ENCODE measurements around the gene HERC6.
"Not testable (repeated sequence)": the region's sequence is repeated elsewhere in the genome, so short reads cannot be mapped to it uniquely, and the experiment has no call there.

The HERC6 gene

DNA sequence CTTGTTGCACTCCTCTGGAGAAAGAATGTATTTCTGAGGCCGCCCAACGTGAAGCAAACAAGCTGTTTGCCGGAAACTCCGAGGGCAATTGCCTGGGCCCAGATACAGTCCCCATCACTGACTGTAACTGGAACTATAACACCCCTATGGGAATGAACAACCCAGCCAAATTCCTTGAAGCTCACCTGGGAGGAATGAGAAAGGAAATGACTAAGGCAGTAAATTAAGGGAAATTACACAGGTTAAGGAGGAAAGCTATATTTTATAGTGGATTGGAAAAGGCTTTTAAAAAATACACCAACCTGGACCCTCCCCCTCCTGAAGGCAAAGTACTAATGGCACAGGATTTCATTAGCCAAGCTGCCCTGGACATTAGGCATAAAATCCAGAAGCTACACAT is 66.6 kb downstream of the HERC6 start:
- DNase-seq, result no peak

DNA sequence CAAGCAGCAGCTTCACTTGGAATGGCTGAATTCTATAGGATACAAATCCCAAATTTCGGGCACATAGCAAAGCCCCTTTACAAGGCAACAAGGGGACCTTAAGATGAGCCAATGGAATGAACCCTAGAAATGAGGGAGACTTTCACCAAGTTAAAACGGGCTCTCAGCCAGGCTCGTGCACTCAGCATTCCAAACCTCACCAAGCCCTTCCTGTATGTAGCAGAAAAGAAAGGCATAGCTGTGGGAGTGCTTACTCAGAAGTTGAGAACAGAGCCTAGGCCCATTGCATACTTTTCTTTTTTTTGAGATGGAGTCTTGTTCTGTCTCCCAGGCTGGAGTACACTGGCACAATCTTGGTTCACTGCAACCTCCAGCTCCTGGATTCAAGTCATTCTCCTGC is 67.5 kb downstream of the HERC6 start:
- DNase-seq, result no peak

DNA sequence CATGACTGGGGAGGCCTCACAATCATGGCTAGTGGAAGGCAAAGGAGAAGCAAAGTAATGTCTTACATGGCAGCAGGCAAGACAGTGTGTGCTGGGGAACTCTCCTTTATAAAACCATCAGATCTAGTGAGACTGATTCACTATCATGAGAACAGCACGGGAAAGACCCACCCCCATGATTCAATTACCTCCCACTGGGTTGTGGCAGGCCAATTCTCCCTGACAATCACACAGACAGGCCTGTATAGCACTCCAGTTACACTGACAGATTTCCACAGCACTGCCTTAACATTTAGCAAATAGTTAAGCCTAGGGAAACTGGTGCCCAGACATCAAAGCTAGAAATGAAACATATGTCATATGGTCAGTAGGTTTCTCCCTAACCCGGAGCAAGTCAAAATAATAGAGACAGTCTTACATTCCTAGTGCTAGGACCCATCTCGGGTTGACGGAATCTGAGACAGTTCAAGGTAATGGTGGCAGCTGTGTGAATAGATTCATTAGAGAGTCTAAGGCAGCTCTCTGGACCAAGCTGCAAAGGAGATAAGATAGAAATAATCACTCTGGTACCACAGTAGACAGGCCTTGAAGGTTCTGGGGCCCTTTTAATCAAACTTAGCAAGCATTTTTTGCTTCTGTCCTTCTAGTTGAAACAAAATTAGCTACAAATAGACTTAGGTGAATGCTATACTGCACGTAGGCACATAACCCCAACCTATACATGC is 68.9 kb downstream of the HERC6 start:
- DNase-seq, result no peak

DNA sequence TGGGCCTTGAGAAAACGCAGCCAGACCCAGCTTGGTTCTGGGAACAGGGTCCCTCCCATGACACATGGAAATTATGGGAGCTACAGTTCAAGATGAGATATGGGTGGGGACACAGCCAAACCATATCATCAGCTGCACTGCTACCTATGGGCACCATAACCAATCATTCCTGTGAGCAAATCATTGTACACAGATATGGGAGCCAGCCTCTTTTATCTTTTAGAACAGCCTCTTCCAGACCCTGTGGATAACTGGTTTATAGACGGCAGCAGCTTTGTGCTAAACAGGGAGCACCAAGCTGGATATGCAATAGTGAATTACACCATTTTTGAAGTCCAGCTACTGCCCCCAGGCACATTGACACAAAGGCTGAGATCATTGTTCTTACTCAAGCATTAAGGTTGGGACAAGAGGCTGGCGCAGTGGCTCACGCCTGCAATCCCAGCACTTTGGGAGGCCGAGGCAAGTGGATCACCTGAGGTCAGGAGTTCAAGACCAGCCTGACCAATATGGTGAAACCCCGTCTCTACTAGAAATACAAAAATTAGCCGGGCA is 69.6 kb downstream of the HERC6 start:
- DNase-seq, result not testable (repeated sequence)

DNA sequence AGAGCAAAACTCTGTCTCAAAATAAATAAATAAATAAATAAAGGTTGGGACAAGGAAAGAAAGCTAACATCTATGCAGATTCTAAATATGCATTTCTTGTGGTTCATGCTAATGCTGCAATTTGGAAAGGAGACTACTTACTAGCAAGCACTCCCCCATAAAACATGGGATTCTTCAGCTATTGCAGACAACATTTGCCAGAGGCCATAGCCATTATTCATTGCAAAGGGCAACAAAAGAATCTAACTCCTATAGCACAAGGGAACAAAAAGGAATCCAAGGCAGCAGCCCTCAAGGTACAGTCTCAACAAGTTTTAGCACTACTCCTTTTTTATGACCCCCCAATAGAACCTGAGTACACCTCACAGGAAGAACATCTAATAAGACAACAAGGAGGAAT is 70.2 kb downstream of the HERC6 start:
- DNase-seq, result no peak

DNA sequence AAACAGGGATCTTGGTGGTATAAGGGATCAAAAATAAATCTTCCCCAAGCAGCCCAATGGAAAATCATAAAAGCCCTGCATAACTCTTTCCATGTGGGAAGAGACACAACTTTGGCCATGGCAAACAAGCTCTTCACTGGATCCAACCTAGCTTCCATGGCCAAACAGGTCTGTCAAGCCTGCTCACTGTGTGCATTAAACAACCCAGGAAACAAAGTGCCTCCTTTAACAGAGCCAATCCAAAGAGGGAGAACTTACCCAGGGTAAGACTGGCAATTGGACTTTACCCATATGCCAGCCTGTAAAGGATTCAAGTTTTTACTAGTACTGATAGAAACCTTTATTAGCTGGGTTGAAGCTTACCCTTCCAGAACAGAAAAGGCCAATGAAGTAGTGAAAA is 70.6 kb downstream of the HERC6 start:
- no peak for DNase-seq

DNA sequence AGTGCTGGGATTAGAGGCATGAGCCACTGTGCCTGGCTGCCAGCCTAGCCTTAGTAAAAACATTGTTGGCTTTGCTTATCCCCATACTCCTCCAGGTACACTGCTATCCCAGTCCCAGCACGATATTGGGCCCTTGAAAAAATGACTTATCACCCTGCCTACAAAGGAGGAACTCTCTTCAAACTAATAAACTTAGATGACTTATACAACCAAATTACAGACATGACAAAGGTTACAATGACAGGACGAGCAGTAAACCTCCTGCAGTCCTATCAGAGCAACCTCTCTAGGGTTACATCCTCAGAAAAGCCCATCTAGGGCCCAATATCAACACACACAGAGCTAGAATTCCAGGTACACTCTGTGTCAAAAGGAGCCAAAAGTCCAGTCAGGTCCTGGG is 72.6 kb downstream of the HERC6 start:
- DNase-seq, result no peak

DNA sequence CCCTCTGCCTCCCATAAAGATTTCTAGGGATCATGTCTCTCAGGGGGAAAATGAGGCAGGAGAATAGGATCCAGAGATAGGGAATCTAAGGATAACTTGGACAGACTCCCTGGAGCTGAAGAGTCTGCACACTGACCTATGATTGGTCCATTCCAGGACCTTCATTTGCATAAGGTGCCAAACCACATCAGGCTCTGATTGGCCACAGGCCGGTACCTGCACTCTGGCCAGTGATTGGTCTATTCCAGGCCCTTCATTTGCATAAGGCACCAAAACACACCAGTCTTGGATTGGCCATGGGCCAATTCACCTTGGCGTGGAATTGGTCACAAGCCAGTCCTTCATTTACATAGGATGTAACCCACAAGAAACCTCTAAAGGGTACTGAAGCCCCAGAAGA is 74.3 kb downstream of the HERC6 start:
- DNase-seq, result no peak

DNA sequence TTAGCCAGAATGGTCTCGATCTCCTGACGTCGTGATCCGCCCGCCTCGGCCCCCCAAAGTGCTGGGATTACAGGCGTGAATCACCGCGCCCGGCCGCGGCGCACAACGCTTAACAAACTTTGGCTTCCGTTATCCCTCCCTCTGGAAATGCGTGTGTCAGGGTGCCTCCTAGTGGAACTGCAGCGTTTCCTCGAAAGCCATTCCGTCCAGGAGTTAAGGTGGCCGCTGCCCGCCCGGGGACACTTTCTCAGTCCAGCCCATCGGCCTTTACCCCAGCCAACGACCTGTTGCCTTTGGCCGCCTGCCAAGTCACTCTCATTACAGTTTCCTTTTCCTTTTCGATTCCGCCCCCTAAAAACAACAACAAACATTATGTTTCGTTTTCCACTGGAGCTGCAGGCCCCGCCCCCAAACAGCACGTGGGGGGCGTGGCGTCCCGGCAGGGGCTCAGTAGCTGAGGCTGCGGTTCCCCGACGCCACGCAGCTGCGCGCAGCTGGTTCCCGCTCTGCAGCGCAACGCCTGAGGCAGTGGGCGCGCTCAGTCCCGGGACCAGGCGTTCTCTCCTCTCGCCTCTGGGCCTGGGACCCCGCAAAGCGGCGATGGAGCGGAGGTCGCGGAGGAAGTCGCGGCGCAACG is 78.1 kb downstream of the HERC6 start, which contains the start of gene HERC5:
Gene HERC5, plus strand, starts transcription at position 450 of the 637 bp plus-strand sequence. Its CDS starts 151 bp downstream, at position 601.
- peak in 56 of 58 donors; percentile 15 to 93 (median 70) for DNase-seq

DNA sequence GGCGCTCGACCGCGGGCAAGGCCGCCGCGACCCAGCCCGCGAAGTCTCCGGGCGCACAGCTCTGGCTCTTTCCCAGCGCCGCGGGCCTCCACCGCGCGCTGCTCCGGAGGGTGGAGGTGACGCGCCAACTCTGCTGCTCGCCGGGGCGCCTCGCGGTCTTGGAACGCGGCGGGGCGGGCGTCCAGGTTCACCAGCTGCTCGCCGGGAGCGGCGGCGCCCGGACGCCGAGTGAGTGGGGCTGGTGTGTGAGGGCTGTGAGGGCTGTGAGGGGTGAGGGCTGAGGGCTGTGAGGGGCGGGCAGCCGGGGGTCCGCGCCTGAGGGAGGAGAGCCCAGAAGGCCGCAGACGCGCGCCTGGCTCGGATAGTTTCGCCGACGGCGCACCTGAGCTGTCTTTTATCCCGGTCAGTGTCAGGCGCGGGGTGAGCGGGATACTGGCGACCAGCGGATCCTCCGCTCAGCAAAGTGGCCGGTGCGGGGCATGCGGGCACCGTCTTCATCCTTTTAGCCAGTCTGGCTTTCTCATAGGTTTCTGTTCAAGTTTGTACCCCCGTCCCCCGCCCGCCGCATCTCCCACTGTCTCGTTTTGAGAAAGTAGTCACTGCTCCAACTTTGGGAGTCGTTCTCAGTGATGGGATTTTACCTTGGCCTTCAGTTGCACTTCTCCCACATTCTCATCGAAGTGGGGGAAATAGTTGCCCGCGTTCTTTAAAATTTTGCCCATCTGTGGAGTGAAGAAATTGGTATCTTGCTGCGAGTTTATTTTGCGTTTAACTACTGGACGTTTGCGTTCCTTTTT is 78.9 kb downstream of the HERC6 start:
- DNase-seq, result peak in 21 of 58 donors; percentile 5 to 61 (median 29)

DNA sequence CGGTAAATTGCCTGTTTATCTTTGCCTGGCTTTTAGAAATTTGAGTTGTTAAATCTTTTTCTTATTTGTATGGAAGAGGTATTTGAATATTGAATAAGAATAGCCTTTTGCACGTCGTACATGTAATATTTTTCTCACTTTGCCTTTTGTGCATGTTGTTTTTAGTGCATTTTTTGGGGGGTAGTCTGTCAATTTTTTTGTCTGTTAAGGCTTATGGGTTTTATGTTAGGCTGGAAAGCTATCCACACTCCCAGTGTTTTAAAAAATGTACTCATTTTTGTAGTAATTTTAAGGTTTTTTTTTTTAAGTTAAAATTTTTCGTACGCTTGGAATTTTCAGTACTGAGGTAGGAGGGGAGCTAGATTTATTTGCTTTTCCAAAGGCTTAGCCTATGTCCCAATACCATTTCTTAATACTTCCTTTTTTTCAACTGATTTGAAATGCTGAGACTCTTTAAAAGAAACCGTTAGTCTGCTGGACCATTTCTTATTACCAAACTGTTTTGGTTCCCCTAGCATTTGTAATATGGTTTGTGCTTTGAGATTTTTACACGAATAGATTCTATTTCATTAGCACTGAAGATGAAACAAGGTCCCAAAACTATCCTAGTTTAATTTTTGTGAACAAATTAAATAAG is 79.6 kb downstream of the HERC6 start:
- DNase-seq, result no peak

DNA sequence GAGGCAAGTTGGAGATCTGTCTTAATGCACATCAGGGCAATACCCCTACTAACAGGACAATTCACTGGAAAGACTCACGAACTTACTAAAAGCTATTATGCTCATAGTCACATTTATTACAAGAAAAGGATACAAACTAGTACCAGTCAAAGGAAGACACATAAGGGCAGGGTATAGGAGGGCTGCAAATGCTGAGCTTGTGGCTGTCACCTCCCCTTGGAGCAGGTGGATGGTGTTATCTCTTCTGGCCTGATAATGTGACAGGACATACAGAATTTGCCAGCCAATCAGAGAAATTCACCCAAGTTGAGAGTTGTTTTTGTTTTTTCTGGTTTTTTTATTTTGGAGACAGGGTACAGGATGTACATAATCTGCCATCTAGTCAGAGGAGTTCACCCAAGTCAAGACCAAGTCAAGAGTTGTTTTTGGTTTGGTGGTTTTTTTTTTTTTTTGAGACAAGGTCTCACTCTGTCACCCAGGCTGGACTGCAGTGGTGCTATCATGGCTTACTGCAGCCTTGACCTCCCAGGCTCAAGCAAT is 87.1 kb downstream of the HERC6 start:
- no peak for DNase-seq

DNA sequence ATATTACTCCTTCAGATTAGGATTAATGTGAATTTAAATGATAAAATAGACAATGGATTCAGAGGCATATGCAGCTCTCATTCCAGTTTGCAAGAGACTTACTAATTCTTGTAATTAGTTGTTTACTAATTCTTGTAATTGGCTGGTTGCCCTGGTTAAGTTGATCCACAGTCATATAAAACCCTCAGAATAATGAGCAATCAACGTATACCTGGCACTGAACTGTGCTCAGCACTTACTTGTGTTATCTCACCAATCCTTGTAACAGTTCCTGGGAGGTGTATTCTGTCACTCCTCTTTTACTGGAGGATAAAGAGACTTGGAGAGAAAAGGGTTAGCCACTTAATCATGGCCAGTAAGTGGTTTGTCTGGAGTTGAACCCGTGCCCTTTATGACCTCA is 88.7 kb downstream of the HERC6 start:
- no peak for DNase-seq

DNA sequence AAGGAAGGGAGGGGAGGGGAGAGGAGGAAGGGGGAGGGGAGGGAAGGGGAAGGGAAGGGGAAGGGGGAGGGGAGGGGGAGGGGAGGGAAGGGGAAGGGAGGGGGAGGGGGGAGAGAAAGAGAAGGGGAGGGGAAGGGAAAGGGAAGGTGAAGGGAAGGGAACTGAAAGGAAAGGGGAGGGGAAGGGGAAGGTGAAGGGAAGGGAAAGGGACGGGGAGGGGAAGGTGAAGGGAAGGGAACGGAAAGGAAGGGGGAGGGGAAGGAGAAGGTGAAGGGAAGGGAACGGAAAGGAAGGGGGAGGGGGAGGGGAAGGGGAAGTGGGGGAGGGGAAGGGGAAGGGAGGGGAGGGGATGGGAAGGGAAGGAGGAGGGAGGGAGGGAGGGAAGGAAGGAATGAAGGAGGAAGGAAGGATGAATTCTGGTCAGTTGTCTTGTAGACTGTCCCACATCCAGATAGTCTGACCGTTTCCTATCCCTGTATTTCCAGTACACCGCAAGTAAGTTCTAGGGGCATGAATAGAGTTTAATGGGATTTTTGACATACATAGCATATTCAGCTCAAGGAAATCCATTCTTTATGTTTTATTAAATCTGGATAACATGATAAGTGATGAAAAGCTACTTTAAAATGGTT is 98.7 kb downstream of the HERC6 start:
- no peak for DNase-seq

DNA sequence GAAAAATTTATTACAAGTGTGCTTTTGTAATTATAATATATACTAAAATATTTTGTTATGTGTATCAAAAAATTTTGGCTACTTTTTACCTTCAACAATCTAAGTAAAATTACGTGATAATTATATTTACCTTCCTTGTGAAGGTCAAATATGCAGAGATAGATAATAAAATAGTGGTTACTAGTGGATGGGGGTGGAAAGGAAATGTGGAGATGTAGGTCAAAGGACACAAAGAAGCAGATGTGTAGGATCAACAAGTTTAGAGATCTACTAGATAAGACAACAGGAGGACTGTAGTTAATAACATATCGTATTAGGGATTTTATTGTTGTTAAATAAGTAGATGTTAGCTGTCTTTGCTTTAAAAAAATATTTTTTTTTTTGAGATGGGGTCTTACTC is 99.6 kb downstream of the HERC6 start:
- no peak for DNase-seq

DNA sequence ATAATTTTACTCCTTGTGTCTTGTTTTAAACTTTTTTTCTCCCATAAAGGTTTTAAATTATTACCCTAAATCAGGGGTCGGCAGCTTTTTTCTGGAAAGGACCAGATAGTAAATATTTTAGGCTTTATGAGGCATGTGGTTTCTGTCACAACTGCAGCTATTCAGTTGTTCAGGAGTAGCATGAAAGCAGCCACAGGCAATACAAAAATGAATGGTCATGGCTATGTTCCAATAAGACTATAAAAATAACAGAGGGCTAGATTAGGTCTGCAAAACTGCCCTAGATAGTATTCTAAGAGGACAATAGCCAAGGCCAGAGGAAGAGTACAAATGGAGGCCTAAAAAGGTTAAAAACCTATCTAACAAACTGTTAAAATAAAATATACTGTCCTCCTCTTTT is 102.9 kb downstream of the HERC6 start:
- no peak for DNase-seq

DNA sequence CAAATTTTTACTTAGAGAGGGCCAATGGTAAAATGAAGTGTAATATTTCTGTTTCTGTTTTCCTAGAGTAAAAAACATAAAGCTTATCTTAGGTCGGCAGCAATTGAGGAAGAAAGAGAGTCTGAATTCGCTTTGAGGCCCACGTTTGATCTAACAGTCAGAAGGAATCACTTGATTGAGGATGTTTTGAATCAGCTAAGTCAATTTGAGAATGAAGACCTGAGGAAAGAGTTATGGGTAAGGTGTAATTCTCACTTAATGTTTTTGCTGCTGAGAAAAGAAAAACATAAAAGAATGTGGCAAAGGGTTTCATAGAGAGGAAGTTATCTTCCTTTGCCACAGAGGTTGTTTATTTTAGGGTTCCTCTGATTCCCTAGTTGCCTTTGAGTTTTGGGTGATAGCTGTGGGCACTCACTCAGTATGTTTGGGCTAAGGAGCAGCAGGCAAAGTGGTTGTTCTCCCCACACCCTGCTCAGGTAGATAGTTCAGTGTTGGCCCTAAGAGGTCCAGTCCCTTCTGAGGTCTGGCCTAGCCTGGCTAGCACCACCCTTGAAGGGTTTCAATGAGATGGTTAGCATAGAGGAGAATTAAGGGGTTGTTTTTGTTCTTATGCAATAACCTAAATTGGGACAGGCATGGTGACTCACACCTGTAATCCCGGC is 110.6 kb downstream of the HERC6 start:
- DNase-seq, result no peak

Measured in anterior cingulate cortex (tissue), 58 donors.